Head of caudate nucleus (tissue), 42 donors: ENCODE measurements around the gene IREB2.
A peak's percentile ranks its signal among the peaks of the same experiment; 100 is the strongest.
"Not testable (repeated sequence)": the region's sequence is repeated elsewhere in the genome, so short reads cannot be mapped to it uniquely, and the experiment has no call there.

Experiments
- DNase-seq, 42 donors: peaks; one replicate each; pipeline versions ENCODE4 v3.0.0 to v3.0.0-alpha.2; 2020 to 2021; ENCODE audit warnings: mixed read lengths in 7 of 42
- intact Hi-C: fragments of 100-400 bp; cut with DNase I; formaldehyde crosslinking; loops from one replicate; pipeline ENCODE4 v1.15.0; 2022

Gene IREB2

GRCh38 chr15:78454992-78455391 lies 17.0 kb downstream of the IREB2 start:
- DNase-seq: no peak
- intact Hi-C loops: no loop called here

GRCh38 chr15:78455749-78456148 lies 17.7 kb downstream of the IREB2 start:
- intact Hi-C loops: no loop called here

GRCh38 chr15:78456426-78456825 lies 18.4 kb downstream of the IREB2 start:
- intact Hi-C loops: no loop called here
- no peak for DNase-seq

More at GRCh38 chr15:78455749-78456148, 17.7 kb downstream of the IREB2 start:
- DNase-seq: peak in 1 of 42 donors; percentile 6

- intact Hi-C loops: no loop called here
- DNase-seq: no peak
Observed at GRCh38 chr15:78457101-78457500, 19.1 kb downstream of the IREB2 start.

GRCh38 chr15:78460737-78461136 lies 22.7 kb downstream of the IREB2 start:
- DNase-seq: no peak

GRCh38 chr15:78461171-78461888 lies 23.3 kb downstream of the IREB2 start:
- DNase-seq: no peak
- intact Hi-C loops: no loop called here

More at GRCh38 chr15:78460737-78461136, 22.7 kb downstream of the IREB2 start:
- intact Hi-C loops: no loop called here

GRCh38 chr15:78469031-78469430 lies 31.0 kb downstream of the IREB2 start:
- intact Hi-C loops: no loop called here
- no peak for DNase-seq

GRCh38 chr15:78477295-78477694 lies 39.3 kb downstream of the IREB2 start:
- no peak for DNase-seq
- intact Hi-C loops: no loop called here

GRCh38 chr15:78479650-78480049 lies 41.6 kb downstream of the IREB2 start:
- intact Hi-C loops: loop anchor here (5.0 to 10.0 kb wide), 2 partner anchors 55 to 172 kb away; no protein-coding TSS in a partner anchor
- no peak for DNase-seq

- intact Hi-C loops: loop anchor here (5.0 to 10.0 kb wide), 2 partner anchors 57 to 175 kb away; no protein-coding TSS in a partner anchor
- no peak for DNase-seq
Observed at GRCh38 chr15:78481917-78482316, 43.9 kb downstream of the IREB2 start.

GRCh38 chr15:78492872-78493271 lies 54.9 kb downstream of the IREB2 start:
- intact Hi-C loops: no loop called here
- no peak for DNase-seq

GRCh38 chr15:78501857-78502256 lies 63.8 kb downstream of the IREB2 start:
- intact Hi-C loops: no loop called here
- no peak for DNase-seq

- intact Hi-C loops: no loop called here
- DNase-seq: no peak
Observed at GRCh38 chr15:78502641-78503040, 64.6 kb downstream of the IREB2 start.

- intact Hi-C loops: no loop called here
- DNase-seq: peak; percentile 76 to 98 (median 91)
Observed at GRCh38 chr15:78506971-78507830, 69.2 kb downstream of the IREB2 start, which contains the start of gene HYKK. TSS of gene HYKK (plus strand) at chr15:78507577. CDS start at chr15:78513089, 5,512 bp downstream.

GRCh38 chr15:78507831-78508160 lies 69.8 kb downstream of the IREB2 start:
- intact Hi-C loops: no loop called here
- peak in 6 of 42 donors; percentile 6 to 37 (median 14) for DNase-seq

GRCh38 chr15:78508272-78508671 lies 70.3 kb downstream of the IREB2 start:
- DNase-seq: no peak
- intact Hi-C loops: no loop called here

- intact Hi-C loops: no loop called here
- DNase-seq: no peak
Observed at GRCh38 chr15:78509726-78510312, 71.8 kb downstream of the IREB2 start.

- intact Hi-C loops, DNase-seq: not testable (repeated sequence)
Observed at GRCh38 chr15:78520035-78520434, 82.0 kb downstream of the IREB2 start.

- intact Hi-C loops: no loop called here
- DNase-seq: no peak
Observed at GRCh38 chr15:78524230-78524629, 86.2 kb downstream of the IREB2 start.

GRCh38 chr15:78527325-78527724 lies 89.3 kb downstream of the IREB2 start:
- no peak for DNase-seq
- intact Hi-C loops: no loop called here
